22Rv1 (cell line): ENCODE results near the gene ZNF280D.

ENCODE experiments used
- CTCF ChIP-seq: fragments of 450-650 bp; IDR thresholded peaks from 2 replicates; pipeline ENCODE4 v1.5.1; 2017; ENCODE audit warnings: mild to moderate bottlenecking
- ZFX ChIP-seq: fragments of 450-650 bp; IDR thresholded peaks from 2 replicates; pipeline ENCODE4 v1.6.1; 2017; ENCODE audit warnings: antibody characterized with exemption, borderline replicate concordance

GRCh38 chr15:56723787-56724186, 9.5 kb downstream of the ZNF280D start:
- TF ChIP-seq CTCF, result no peak
- no peak for TF ChIP-seq ZFX
